Liver (tissue), 9 donors: ENCODE results near the gene CASQ1. TPM values are rescaled to one million over a fixed set of nuclear protein-coding genes. Genes with fewer than 3 reads are reported as not detected.

ENCODE experiments used
- DNase-seq: peaks from one replicate; pipeline ENCODE4 v3.0.0-alpha.2; 2017; ENCODE audit warnings: low spot score
- H3K27ac ChIP-seq, 2 donors: one replicate each; pipeline ENCODE4 v1.7.0; 2013; ENCODE audit warnings: inconsistent platforms in 2 of 2, low read length in 2 of 2, control low read depth in 1 of 2, low read depth in 1 of 2, mild to moderate bottlenecking in 1 of 2
- H3K27me3 ChIP-seq, 4 donors: one replicate each; pipeline versions ENCODE4 v1.6.1 to v1.7.0; 2013; ENCODE audit warnings: low read length in 3 of 4, inconsistent platforms in 1 of 4, mild to moderate bottlenecking in 1 of 4, moderate library complexity in 1 of 4; ENCODE audit not compliant: control insufficient read depth in 4 of 4, insufficient read depth in 4 of 4
- H3K36me3 ChIP-seq, 4 donors: one replicate each; pipeline versions ENCODE4 v1.6.1 to v1.7.0; 2013; ENCODE audit warnings: low read length in 3 of 4, mild to moderate bottlenecking in 3 of 4, low read depth in 1 of 4, moderate library complexity in 1 of 4; ENCODE audit not compliant: control insufficient read depth in 4 of 4, insufficient read depth in 3 of 4
- H3K4me1 ChIP-seq, 4 donors: one replicate each; pipeline versions ENCODE4 v1.6.1 to v1.7.0; 2013; ENCODE audit warnings: low read length in 3 of 4, mild to moderate bottlenecking in 3 of 4, moderate library complexity in 1 of 4; ENCODE audit not compliant: control insufficient read depth in 4 of 4, insufficient read depth in 4 of 4
- H3K4me3 ChIP-seq, 3 donors: one replicate each; pipeline versions ENCODE4 v1.6.1 to v1.7.0; 2013; ENCODE audit warnings: low read length in 3 of 3, control low read depth in 1 of 3, low read depth in 1 of 3, mild to moderate bottlenecking in 1 of 3
- H3K9ac ChIP-seq, 2 donors: one replicate each; pipeline ENCODE4 v1.7.0; 2013; ENCODE audit warnings: low read length in 2 of 2, mild to moderate bottlenecking in 2 of 2, moderate library complexity in 2 of 2, control low read depth in 1 of 2, low read depth in 1 of 2
- H3K9me3 ChIP-seq, 4 donors: one replicate each; pipeline versions ENCODE4 v1.6.1 to v1.7.0; 2013; ENCODE audit warnings: low read length in 3 of 4; ENCODE audit not compliant: control insufficient read depth in 4 of 4
- ATF3 ChIP-seq: IDR thresholded peaks from 2 replicates; pipeline ENCODE4 v1.6.1; 2016; ENCODE audit warnings: antibody characterized with exemption
- CTCF ChIP-seq: fragments of 150-350 bp; IDR thresholded peaks from 2 replicates; pipeline ENCODE4 v1.5.1; 2017; ENCODE audit warnings: improper control_type of control experiment, low read depth, low read length; ENCODE audit not compliant: missing input control
- EGR1 ChIP-seq, 2 donors: IDR thresholded peaks; 2 replicates each; pipeline ENCODE4 v1.6.1; 2016 to 2018; ENCODE audit warnings: antibody characterized with exemption in 2 of 2, low read depth in 2 of 2
- FOXA1 ChIP-seq: IDR thresholded peaks from 2 replicates; pipeline ENCODE4 v1.6.1; 2016; ENCODE audit warnings: antibody characterized with exemption
- FOXA2 ChIP-seq: IDR thresholded peaks from 2 replicates; pipeline ENCODE4 v1.6.1; 2016; ENCODE audit warnings: antibody characterized with exemption
- GABPA ChIP-seq, 2 donors: IDR thresholded peaks in 1 of 2; conservative IDR thresholded peaks in 1 of 2; 2 replicates each; pipeline ENCODE4 v1.6.1; 2016; ENCODE audit warnings: antibody characterized with exemption in 2 of 2, mild to moderate bottlenecking in 1 of 2, moderate library complexity in 1 of 2
- HNF4A ChIP-seq, 2 donors: conservative IDR thresholded peaks; 2 replicates each; pipeline ENCODE4 v1.6.1; 2016; ENCODE audit warnings: antibody characterized with exemption in 2 of 2, mild to moderate bottlenecking in 2 of 2
- HNF4G ChIP-seq: IDR thresholded peaks from 2 replicates; pipeline ENCODE4 v1.6.1; 2016; ENCODE audit warnings: antibody characterized with exemption
- JUND ChIP-seq, 2 donors: IDR thresholded peaks; 2 replicates each; pipeline ENCODE4 v1.6.1; 2016; ENCODE audit warnings: antibody characterized with exemption in 2 of 2
- MAX ChIP-seq: IDR thresholded peaks from 2 replicates; pipeline ENCODE4 v1.6.1; 2016; ENCODE audit warnings: antibody characterized with exemption
- NR2F2 ChIP-seq: IDR thresholded peaks from 2 replicates; pipeline ENCODE4 v1.6.1; 2016; ENCODE audit warnings: antibody characterized with exemption
- RAD21 ChIP-seq, 2 donors: IDR thresholded peaks; 2 replicates each; pipeline ENCODE4 v1.6.1; 2016; ENCODE audit warnings: antibody characterized with exemption in 2 of 2, mild to moderate bottlenecking in 2 of 2
- REST ChIP-seq: IDR thresholded peaks from 2 replicates; pipeline ENCODE4 v1.6.1; 2016; ENCODE audit warnings: antibody characterized with exemption, mild to moderate bottlenecking
- RXRA ChIP-seq, 2 donors: IDR thresholded peaks; 2 replicates each; pipeline ENCODE4 v1.6.1; 2017 to 2018; ENCODE audit warnings: antibody characterized with exemption in 2 of 2, mild to moderate bottlenecking in 1 of 2
- SP1 ChIP-seq: IDR thresholded peaks from 2 replicates; pipeline ENCODE4 v1.6.1; 2018; ENCODE audit warnings: antibody characterized with exemption, mild to moderate bottlenecking
- TAF1 ChIP-seq: conservative IDR thresholded peaks from 2 replicates; pipeline ENCODE4 v1.6.1; 2016; ENCODE audit warnings: antibody characterized with exemption, mild to moderate bottlenecking
- YY1 ChIP-seq: IDR thresholded peaks from 2 replicates; pipeline ENCODE4 v1.6.1; 2016; ENCODE audit warnings: antibody characterized with exemption, mild to moderate bottlenecking
- WGBS: extraction: QIAGEN DNeasy Blood & Tissue Kit; methylation state at CpG from one replicate; pipeline ENCODE4 v1.1.7; 2013; 5-methylcytosine and 5-hydroxymethylcytosine counted together
- polyA plus RNA-seq, 2 donors: library from polyadenylated mRNA; stranded (reverse) in 1 of 2; unstranded in 1 of 2; fragments of 200-250 nt in 1 of 2; fragments of >200 nt in 1 of 2; fragmentation: Nextera tagmentation in 1 of 2; extraction: Ambion mirVana in 1 of 2; gene quantifications; one replicate each; pipeline versions ENCODE4 v1.2.1 to v1.2.3, GENCODE V29; 2013 to 2015
- total RNA-seq, 2 donors: library from RNA; depleted of rRNA; stranded (reverse); fragments of >200 nt; gene quantifications; one replicate each; pipeline ENCODE4 v1.2.3, GENCODE V29; 2014
- TF ChIP-seq, protein P1 (sequence below): IDR thresholded peaks from 2 replicates; pipeline ENCODE4 v1.6.1; 2016; ENCODE audit warnings: antibody characterized with exemption
- donor health status: healthy.
- donor health status: healthy.
- donor health status: healthy.
- donor health status: healthy.
- donor health status: healthy.

The CASQ1 gene
- total and polyA plus RNA-seq, 4 donors: not detected

DNA sequence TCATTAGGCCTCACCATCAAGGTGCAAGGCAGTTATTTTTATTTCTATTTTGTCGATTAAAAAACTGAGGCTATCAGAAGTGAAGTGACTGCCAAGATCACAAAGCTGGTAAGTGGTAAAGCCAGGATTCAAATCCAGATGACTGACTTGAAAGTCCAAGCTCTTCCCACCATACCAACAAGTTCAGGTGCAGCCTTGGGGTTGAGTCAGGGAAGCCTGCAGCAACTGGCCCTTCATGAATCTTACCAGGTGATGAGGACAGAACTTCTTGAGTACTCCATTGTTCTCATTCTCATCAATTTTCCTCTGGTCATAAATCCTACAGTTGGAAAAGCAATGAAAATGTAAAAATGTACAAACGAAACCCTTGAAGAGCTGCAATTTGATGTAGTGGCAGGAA lies 35.0 kb downstream of the CASQ1 start:
- Histone ChIP-seq H3K9ac (no peak overlapping the region), H3K4me1 (peaks cover 0 to 2% (median 0%) of the 10 kb centered on the region in 4 donors), H3K9me3 (no peaks in the 10 kb centered on the region), H3K36me3 (peaks cover 5 to 91% (median 85%) of the 10 kb centered on the region in 4 donors), H3K4me3 (no peak overlapping the region), H3K27me3 (no peaks in the 10 kb centered on the region), H3K27ac (no peak overlapping the region)
- 94% methylated on average over 2 of the region's 2 CpGs for WGBS
- DNase-seq: no peak
- no peak for TF ChIP-seq RAD21 (IDR thresholded peaks at IDR 0.05)
- TF ChIP-seq, protein P1, sequence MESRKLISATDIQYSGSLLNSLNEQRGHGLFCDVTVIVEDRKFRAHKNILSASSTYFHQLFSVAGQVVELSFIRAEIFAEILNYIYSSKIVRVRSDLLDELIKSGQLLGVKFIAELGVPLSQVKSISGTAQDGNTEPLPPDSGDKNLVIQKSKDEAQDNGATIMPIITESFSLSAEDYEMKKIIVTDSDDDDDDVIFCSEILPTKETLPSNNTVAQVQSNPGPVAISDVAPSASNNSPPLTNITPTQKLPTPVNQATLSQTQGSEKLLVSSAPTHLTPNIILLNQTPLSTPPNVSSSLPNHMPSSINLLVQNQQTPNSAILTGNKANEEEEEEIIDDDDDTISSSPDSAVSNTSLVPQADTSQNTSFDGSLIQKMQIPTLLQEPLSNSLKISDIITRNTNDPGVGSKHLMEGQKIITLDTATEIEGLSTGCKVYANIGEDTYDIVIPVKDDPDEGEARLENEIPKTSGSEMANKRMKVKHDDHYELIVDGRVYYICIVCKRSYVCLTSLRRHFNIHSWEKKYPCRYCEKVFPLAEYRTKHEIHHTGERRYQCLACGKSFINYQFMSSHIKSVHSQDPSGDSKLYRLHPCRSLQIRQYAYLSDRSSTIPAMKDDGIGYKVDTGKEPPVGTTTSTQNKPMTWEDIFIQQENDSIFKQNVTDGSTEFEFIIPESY: no peak
- no peak for TF ChIP-seq FOXA2
- no peak for TF ChIP-seq ATF3
- no peak for TF ChIP-seq GABPA (IDR thresholded peaks at IDR 0.05 in 1 of 2, conservative IDR thresholded peaks at IDR 0.05 in 1 of 2)
- TF ChIP-seq MAX: no peak
- TF ChIP-seq EGR1 (IDR thresholded peaks at IDR 0.05; ENCODE audit: low read depth in 2 of 2): no peak
- TF ChIP-seq FOXA1: no peak
- TF ChIP-seq CTCF: no peak
- no peak for TF ChIP-seq YY1
- TF ChIP-seq TAF1: no peak

DNA sequence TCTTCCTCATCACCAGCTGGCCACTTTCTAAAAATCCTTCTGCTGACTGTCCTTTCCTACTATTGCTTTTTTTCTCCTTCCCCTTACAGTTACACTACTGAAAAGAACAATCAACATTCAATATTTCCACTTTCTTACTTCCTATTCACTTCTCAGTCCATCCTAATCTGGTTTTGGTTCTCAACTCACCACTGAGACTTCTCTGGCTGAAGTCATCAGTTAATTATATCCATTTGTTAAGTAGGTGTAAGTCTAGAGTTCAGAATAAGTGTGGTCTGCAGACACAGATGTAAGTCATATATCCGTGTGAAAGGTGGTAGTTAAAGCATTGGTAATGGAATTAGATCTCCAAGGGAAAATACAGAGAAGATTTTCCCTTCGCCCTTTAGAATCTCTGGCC lies 36.2 kb downstream of the CASQ1 start:
- Histone ChIP-seq H3K27ac (no peak overlapping the region), H3K9ac (no peak overlapping the region), H3K36me3 (peaks cover 5 to 92% (median 86%) of the 10 kb centered on the region in 4 donors), H3K4me3 (no peak overlapping the region), H3K27me3 (no peaks in the 10 kb centered on the region), H3K9me3 (no peaks in the 10 kb centered on the region), H3K4me1 (no peaks in the 10 kb centered on the region)
- no peak for TF ChIP-seq NR2F2
- TF ChIP-seq REST: no peak
- no peak for TF ChIP-seq HNF4G
- TF ChIP-seq SP1: no peak
- no peak for TF ChIP-seq RXRA (IDR thresholded peaks at IDR 0.05)
- TF ChIP-seq ATF3: no peak
- TF ChIP-seq FOXA1: no peak
- TF ChIP-seq CTCF: no peak
- no peak for TF ChIP-seq JUND (IDR thresholded peaks at IDR 0.05)
- TF ChIP-seq YY1: no peak
- no peak for TF ChIP-seq HNF4A (conservative IDR thresholded peaks at IDR 0.05)
- no peak for TF ChIP-seq FOXA2
- no peak for TF ChIP-seq RAD21 (IDR thresholded peaks at IDR 0.05)
- no peak for TF ChIP-seq TAF1
- no peak for TF ChIP-seq MAX
- TF ChIP-seq, protein P1: no peak
- no peak for TF ChIP-seq GABPA (IDR thresholded peaks at IDR 0.05 in 1 of 2, conservative IDR thresholded peaks at IDR 0.05 in 1 of 2)
- 95% methylated on average over 2 of the region's 2 CpGs for WGBS
- no peak for DNase-seq
